NCI-H1092 (cell line): ENCODE results near the gene CDK19.

Experiments
- DNase-seq: peaks from one replicate; lab custom pipeline; 2025; lab: John Stamatoyannopoulos, UW

The CDK19 gene

DNA sequence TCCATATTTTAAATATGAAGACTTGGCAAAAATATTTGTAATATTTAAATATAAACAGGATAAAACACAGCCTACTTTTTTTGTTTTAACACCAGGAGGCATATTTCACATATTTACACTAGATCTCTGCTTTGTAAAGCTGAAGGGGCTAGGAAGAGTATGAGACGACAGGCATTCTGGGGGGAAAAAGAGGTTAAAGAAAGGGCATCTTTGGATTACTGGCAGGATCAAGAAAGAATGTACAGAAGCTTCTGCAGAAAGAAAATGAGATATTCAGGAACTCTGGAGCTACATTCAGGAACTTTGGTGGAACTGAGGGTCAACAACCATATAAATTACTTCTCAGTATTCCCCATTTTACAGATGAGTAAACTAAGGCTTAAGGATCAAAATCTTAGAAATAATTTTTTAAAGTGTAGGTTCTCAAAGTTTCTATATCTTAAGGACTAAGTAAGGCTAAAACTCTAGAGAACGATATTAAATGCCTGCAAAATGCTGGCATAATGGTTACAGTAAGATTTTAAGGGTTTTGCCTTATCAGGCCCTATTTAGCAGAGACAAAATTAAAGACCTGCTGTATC is 156.5 kb downstream of the CDK19 start:
- no peak for DNase-seq

DNA sequence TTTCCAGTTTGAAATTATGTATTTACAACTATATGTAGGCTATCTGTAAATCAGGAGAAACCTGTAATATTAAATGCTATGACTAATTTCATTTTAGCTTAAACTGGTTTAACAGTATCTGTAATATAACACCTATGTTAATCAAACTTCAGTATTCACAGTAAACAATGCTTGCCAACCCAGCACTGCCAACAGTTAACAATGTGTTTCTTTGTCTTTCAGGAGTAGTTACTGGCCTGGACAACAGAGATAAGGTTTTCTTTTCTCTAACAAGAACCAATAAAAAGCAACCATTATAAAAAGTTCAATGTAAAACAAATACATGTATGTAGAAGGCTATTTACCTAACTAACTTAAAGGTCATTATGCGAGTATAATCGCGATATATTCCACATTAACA is 158.8 kb downstream of the CDK19 start:
- DNase-seq = no peak

DNA sequence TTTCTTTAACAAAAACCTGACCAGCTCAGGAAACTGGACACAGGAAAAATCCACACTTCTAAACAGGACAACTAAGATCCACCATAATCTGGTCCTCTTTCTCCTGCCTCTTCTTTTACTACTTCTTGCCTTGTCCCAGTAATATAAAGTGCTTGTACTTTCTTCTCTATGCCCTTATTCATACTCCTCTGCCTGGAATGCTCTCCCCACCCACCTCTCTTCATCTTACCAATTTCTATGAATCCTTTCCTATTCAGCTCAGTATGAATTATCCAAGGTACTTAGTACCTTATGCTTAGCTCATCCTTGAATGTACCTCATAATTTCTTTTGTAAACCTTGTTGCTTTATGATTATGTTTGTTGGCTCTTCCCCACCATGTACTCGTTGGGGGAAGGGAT is 159.4 kb downstream of the CDK19 start:
- no peak for DNase-seq

DNA sequence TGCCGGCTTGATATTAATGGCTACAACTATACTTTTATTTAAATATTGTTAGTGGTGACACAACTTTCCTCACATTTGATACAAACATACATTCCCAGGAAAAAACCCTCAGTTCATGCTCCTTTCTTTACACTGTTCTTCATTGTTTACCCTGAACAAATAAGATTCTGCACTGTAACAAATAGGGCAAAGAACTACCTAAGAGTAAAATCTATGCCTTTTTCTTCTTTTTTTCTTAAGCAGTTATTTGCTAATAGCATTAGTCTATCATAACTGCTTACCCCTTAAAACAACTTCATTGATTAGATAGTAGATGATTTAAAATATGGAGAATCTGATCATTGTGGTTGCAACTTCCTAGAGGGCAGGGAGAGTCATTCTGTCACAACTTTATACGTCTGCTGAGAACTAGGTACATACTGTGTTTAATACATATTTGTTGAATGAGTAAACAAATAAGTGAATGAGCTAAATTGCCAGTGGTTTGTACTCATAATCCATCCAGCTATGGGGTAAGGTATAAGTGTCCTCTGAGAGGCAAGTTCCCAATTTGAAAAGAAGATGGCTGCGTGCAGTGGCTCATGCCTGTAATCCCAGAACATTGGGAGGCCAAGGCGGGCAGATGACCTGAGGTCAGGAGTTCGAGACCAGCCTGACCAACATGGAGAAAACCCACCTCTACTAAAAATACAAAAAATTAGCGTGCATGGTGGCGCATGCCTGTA is 161.0 kb downstream of the CDK19 start:
- DNase-seq = no peak

DNA sequence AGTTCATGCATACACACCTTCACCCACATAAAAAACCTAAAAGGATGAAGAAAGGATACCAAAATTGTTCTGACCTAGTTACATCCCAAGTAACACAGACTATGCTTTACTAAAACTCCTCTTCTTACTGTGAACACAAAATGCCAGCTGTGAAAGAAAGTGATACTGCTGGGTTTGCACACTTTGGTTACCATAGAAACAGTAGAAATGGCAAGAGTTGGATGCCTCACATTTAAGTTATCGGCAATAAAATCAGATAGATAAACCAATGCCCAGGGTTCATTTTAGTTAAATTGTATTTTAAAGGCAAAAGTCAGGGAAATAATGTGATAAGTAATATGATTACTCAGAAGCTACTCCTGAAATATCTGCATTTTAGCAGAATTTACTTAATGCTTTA is 161.9 kb downstream of the CDK19 start:
- DNase-seq = no peak

DNA sequence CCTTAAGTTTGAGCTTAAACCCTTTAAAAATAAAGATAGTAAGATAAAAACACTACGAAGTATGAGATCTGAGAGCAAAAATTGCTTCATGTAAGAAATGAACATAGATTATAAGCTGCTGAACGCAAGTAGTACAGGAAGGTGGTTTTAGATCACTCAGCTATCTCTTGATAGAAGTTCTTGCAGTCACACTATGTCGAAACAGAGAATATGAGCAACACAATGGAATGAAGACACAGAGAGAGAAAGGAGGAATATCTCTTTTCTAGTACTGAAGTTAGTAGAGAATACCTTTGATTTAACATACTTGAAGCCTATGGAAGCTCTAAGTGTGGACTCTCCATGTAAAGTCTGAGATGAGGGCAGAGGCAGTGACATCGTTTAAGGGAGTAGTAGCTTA is 162.7 kb downstream of the CDK19 start:
- DNase-seq = no peak

DNA sequence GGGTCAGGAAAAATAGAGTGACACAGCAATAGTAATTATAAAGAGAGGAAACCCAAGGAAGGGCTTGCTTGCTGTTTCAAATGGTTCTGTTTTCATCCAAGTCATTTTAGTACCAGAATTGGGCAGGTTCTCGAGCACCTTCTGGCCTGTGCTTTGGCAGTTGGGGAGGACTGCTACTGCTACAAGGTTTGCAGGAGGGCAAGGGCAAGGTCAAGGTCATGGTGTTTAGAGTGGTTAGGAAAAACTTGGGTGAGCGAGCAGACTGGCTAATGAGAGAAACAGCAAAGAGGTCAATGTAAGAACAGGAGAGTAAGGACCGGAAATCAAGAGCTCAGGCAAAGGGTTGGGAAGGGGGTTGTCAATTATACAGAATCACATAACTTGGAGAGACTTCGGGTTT is 164.5 kb downstream of the CDK19 start:
- DNase-seq = no peak

DNA sequence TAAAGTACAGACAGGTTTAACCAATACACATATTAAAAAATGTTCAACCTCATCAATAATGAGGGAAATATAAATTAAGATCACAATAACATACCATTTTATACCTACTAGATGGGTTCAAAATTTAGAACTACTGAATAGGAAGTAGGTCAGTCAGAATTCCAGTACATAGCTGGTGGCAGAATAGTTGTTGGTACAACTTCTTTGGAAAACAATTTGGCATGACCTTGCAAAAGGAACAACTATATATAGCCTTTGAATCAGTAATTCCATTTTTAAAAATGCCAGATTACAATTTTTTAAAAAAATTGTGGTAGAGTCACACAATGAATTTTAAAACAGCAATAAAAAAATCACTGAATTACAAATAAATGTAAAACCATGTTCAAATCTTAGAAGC is 165.6 kb downstream of the CDK19 start:
- no peak for DNase-seq

DNA sequence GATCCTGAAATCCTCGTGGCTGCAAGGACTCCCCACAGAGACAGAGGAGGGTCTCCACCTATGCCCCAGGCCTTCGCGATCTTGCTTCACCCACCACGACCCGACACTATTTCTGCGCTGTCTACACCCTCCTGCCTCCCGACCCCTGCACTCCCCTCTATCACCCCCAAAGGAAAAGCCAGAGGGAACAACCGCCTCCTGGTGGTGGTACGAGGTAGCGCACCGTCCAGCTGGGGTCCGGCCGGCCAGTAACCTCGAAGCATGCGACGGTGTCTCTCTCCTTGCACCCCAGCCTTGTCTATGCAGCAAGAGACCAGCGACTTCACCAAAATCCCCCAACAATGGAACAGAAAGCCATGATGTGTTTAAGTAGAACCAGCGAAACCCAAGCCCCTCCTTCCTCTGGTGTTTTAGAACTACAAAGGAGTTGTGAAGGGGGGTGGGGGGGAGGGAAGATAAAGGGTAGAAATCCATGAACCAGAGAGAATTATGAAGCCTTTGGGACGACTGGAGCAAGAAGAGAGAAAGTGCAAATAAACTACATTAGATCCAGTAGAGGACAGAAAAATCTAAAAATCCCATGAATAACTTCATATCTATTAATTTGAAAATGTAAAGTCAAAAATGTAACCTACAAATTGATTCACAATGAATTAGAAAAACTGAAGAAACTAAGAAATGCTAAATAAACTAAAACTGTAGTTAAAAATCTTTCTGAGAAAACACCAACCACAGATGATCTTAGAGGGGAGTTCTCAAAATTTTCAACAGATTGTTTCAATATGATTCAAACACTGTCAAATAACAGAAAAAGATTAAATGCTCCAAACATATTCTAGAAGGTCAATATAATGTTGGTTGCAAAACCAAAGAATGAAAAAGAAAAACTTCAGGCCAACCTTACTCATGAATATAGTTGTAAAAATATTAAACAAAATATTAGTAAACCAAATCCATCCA is 168.0 kb downstream of the CDK19 start:
- DNase-seq = no peak

DNA sequence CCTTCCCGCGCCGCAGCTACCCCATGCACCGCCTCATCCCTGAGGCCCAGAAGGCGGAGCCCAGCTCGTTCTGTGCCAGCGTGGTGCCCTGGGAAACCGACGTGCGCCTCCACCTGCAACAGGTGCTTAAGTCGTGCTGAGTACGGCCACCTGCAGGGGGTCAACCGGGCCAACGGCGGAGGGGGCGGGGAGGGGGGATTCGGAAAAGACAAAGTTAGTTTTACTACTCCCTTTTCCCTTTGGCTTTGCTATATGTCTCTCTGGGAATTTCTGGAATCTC is 168.9 kb downstream of the CDK19 start:
- no peak for DNase-seq

DNA sequence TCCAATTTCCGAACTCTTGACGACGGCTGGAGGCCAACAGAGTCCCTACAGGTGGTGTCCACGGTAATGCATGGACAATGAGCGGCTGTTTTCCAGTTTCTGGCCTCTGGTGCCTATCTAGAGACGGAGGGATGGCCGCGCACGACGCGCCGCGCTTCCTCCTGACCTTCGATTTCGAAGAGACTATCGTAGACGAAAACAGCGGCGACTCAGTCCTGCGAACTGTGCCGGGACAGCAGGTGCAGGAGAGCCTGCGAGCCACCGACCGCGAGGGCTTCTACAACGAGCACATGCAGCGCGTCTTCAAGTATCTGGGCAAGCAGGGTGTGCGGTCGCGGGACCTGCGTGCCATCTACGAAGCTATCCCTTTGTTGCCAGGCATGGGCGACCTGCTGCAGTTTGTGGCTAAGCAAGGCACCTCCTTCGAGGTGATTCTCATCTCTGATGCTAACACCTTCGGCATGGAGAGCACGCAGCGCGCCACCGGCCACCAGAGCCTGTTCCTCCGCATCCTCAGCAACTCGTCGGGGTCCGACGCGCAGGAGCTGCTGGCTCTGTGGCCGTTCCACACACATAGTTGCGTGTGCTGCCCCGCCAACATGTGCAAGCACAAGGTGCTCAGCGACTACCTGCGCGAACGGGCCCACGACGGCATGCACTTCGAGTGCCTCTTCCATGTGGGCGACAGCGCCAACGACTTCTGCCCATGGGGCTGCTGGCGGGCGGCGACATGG is 169.4 kb downstream of the CDK19 start:
- DNase-seq = no peak

DNA sequence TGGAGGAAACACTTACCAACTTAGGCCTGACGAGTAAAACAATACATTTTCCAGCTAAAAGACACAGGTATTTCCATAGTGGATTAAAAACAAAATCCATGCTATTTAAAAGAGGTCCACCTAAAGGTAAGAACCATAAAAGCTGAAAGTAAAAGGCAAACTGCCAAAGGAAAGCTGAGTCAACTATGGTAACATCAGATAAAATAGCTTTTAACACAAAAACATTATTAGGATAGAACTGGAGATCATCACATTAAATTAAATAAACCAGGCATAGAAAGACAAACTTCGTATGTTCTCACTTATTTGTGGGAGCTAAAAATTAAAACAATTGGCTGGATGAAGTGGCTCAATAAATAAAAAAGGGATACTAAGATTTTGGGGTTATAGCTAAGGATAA is 172.1 kb downstream of the CDK19 start:
- no peak for DNase-seq

DNA sequence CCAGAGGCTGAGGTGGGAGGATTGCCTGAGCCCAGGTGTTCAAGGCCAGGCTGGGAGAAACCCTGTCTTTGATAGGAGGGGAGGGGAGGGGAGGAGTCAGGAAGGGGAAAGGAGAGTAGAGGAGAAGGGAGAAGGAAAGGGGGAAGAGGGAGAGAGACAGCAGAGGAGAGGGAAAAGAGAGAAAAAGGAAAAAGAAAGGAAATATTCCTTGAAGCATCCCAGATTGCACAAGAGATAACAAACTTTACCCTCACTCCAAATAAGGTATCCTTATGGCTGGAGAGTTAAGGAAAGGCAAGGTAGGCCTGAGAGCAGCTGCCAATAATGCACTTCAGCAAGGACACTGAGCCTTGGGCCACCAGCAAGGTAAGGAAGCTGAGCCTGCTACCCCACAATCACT is 172.6 kb downstream of the CDK19 start:
- DNase-seq = no peak

DNA sequence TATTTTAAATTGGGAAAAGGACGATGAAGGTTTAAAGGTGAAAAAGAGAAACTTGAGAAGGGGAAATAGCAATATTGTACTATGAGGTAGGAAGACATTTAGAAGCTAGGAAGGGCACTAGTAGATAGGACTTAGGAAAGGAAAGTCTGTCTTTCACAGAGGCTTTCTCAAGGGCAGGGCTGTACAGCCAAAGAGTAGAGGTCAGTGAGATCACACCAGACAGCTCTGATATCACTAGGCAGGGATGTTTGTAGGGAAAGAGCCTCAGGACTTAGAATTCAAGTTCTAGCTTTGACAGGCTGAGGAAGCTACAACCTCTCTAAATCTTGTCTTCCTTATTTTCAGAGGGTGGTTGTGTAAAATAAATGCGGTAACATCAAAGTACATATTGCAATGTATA is 178.5 kb downstream of the CDK19 start:
- no peak for DNase-seq

DNA sequence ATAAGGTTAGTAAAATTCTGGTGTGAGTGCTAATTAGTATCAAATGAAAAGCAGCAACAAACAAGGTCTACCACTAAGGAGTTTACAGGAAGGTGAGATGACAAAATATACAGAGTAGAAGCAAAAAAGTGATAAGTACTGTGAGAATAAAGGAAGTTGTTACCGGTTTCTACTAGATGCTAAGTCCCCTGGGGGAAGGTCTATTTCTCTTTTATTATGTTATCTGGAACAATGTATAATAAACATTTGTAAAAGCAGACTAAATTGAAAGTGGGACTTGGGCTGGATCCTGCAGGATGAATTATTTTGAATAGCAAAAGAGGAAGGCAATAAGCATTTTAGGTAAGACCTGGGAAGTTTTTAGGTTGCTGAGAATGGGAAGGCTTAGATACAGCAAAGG is 180.2 kb downstream of the CDK19 start:
- DNase-seq = no peak

DNA sequence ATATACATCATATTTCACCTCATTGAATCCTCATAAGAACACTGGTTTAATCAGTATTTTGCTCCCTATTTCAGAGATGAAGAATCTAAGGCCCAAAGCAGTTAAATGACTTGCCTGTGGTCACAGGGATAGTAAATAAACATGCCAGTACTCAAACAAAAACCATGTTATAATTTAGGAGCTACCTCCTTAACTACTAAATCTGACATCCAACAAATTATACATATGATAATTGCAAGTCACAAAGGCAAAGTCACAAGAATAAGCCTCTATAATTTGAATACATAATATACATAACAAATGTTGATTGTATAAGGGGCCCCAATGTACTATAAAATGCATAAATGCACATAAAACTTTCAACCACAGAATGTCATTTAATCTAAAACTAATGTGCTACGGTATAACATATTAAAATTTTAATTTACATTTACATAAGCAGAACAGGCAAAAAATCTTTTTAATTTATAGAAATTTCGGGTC is 181.5 kb downstream of the CDK19 start:
- no peak for DNase-seq

DNA sequence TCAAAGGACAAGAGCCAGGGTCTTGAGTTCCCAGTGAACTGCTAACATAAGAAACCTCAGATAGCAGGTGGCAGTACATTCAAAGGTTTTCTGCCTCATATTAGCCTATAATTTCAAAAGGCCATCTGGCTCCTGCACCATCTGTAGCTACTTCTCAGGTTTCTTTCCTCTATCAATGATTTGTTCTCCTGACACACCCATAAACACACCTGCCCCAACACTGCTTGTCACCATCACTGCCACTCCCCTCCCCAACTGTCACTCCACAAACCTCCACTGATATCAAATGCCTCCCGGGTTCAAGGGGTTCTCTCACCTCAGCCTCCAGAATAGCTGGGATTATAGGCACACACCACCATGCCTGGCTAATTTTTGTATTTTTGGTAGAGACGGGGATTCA is 186.1 kb downstream of the CDK19 start:
- no peak for DNase-seq

DNA sequence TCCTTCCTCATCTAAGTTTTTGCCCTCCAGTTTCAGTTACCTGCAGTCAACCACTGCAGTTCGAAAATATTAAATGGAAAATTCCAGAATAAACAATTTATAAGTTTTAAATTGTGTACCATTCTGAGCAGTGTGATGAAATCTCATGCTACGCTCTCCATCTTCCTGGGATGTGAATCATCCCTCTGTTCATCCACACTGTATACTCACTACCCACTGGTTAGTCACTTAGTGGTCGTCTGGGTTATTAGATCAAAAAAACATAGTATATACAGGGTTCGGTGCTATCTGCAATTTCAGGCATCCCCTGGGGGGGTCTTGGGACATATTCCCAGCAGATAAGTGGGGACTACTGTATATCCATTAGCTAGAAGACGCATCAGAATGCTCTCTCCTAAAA is 186.9 kb downstream of the CDK19 start:
- DNase-seq = no peak

DNA sequence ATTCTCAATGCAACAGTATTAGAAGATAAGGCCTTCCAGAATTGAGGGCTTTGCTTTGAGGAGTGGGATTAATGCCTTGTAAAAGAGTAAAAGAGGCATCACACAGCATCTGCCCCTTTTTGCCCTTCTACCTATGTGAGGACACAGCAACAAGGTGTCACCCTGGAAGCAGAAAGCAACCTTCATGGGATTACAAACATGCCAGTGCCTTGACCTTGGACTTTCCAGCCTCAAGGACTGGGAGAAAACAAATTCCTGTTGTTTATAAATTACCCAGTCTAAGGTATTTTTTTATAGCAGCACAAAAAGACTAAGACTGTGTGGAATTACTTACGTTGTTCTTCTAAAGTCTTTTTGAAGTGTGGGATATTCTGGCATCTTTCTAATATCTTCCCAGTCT is 188.8 kb downstream of the CDK19 start:
- no peak for DNase-seq

DNA sequence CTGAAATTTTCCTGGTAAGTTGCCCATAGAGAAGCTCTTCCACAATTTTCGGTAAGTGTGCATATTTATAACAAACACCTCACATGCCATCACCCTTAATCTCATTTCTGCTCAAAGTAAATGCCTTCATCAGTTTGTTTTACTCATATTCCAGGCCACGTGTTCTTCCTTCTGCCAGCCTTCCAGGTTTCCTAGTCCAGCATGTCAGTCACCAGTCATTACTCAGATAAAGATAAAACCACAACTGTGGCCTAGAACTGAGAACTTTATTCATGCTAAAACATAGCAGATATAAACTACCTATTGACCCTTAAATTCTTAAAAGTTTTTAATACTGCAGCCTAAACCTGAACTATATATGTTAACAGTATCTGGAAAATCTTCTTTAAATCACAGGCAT is 189.4 kb downstream of the CDK19 start:
- DNase-seq = no peak

DNA sequence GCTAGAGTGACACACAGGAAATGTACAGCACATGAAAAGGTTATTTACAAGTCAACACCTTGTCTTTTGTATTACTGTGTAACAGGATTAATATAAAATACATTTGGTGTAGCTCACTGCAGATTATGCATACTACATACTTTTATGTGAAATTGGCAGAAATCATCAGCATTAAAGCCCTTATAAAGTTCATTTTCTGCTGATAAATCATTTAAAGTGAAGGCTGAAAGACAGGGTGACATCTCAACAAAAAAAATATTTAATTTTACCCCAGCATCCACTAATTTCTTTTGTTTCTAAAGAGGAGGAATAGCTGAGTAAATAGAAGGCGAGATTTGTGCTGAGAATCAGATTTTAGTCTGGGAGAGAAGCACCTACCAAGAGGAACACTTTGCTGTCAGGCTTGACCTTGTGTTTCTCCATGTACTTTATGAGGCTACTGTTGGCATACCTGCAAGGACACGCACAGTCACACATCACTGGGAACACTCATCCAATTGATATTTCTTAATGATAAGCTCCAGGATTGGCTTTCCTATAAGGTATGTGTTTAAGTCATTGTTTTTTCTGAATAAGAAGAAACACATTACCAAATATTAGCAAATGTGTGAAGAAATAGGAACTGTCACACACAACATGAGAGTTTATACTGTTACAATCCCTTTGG is 192.2 kb downstream of the CDK19 start:
- DNase-seq = no peak

DNA sequence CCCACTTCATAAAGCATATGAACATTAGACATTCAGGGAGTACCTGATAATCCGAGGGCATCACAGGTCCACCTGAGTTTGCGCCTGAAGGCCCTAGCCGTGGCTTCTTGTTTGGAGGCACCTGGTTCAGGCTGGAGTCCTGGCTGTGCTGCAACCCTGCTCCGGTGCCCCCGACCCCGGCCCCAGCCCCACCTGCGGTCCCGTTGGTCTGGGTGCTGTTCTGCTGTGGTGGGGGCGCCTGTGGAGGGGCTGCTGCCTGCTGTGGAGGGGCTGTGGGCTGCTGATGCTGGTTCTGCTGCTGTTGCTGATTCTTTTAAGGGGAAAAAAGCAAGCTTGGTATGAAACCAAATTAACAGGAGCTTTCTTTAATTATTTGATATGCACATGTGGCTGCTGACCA is 194.2 kb downstream of the CDK19 start:
- no peak for DNase-seq
